Testis (tissue), 3 donors: ENCODE results near the gene TFF1. TPM values are rescaled to one million over a fixed set of nuclear protein-coding genes. Genes with fewer than 3 reads are reported as not detected.

Source experiments
- DNase-seq: peaks from one replicate; pipeline ENCODE4 v3.0.0-alpha.2; 2019
- H3K27ac ChIP-seq, 2 donors: fragments of 200-600 bp; sonication (generic); one replicate each; pipeline ENCODE4 v1.5.1; 2019
- H3K27me3 ChIP-seq: fragments of 200-600 bp; sonication (generic); one replicate; pipeline ENCODE4 v1.5.1; 2019
- H3K36me3 ChIP-seq: fragments of 200-600 bp; sonication (generic); one replicate; pipeline ENCODE4 v1.5.1; 2017; ENCODE audit warnings: low read depth; ENCODE audit errors: missing control alignments
- H3K4me1 ChIP-seq: fragments of 200-600 bp; sonication (generic); one replicate; pipeline ENCODE4 v1.5.1; 2019
- H3K4me3 ChIP-seq, 2 donors: fragments of 200-600 bp; sonication (generic); one replicate each; pipeline ENCODE4 v1.5.1; 2017 to 2019
- H3K9me3 ChIP-seq: fragments of 200-600 bp; sonication (generic); one replicate; pipeline ENCODE4 v1.5.1; 2017
- POLR2A ChIP-seq: fragments of 450-650 bp; IDR thresholded peaks from one replicate; pipeline ENCODE4 v1.6.1; 2017; ENCODE audit warnings: antibody characterized with exemption, mild to moderate bottlenecking, moderate library complexity
- WGBS, 2 donors: methylation state at CpG; one replicate each; pipeline ENCODE4 v1.1.5; 2018; 5-methylcytosine and 5-hydroxymethylcytosine counted together
- intact Hi-C: fragments of 100-400 bp; cut with DNase I; formaldehyde crosslinking; loops from one replicate; pipeline ENCODE4 v1.15.1; 2023; ENCODE audit warnings: low total_unique reads
- polyA plus RNA-seq: library from polyadenylated mRNA; stranded (reverse); fragments of 350-450 nt; fragmentation: Illumina TruSeq; extraction: RNeasy Lipid Tissue Mini Kit (QIAGEN cat#74804); gene quantifications from one replicate; pipeline ENCODE4 v1.2.3, GENCODE V29; 2014; ENCODE audit warnings: low read depth, low replicate concordance; ENCODE audit not compliant: insufficient read depth
- total RNA-seq, 2 donors: library from RNA; depleted of rRNA; stranded (reverse); fragments of >200 nt; gene quantifications; one replicate each; pipeline ENCODE4 v1.2.3, GENCODE V29; 2016
- TF ChIP-seq, protein P1 (sequence below), 3 experiments: fragments of 450-650 bp in 2 of 3; fragments of 200-600 bp in 1 of 3; sonication (generic) in 1 of 3; IDR thresholded peaks; one replicate each; pipeline ENCODE4 v1.5.1; 2016 to 2019; ENCODE audit warnings: antibody characterized with exemption in 3 of 3, mild to moderate bottlenecking in 2 of 3, moderate library complexity in 1 of 3

Gene TFF1
- total and polyA plus RNA-seq, 3 donors from 2014 or later: not detected

DNA sequence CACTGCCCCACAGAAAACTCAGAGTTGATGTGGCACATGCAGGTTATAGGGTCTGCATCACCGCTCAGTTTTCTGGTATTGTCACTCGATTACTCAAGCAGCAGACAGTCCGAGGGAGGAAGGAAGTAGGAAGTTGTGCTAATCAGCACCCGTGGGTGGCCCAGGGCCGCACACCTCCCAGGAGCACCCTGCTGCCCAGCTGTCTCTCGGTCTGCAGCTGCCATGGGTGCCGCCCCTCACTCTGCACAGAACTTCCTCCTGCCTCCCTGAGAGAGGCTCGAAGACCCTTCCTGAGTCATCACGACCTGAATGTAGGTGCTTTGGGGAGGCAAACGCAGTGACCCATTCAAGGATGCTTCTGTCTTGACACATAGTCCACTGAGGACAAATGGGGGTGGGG, 47.0 kb downstream of the TFF1 start:
- H3K36me3 ChIP-seq: no peaks in the 10 kb centered on the region
- H3K4me1 ChIP-seq: no peaks in the 10 kb centered on the region
- H3K27me3 ChIP-seq: no peaks in the 10 kb centered on the region
- no peaks in the 10 kb centered on the region for H3K9me3 ChIP-seq
- no peak for DNase-seq
- WGBS, 2 donors: 71 to 73% methylated on average over 6 to 10 of the region's 10 CpGs
- intact Hi-C loops: no loop called here
- TF ChIP-seq, protein P1, sequence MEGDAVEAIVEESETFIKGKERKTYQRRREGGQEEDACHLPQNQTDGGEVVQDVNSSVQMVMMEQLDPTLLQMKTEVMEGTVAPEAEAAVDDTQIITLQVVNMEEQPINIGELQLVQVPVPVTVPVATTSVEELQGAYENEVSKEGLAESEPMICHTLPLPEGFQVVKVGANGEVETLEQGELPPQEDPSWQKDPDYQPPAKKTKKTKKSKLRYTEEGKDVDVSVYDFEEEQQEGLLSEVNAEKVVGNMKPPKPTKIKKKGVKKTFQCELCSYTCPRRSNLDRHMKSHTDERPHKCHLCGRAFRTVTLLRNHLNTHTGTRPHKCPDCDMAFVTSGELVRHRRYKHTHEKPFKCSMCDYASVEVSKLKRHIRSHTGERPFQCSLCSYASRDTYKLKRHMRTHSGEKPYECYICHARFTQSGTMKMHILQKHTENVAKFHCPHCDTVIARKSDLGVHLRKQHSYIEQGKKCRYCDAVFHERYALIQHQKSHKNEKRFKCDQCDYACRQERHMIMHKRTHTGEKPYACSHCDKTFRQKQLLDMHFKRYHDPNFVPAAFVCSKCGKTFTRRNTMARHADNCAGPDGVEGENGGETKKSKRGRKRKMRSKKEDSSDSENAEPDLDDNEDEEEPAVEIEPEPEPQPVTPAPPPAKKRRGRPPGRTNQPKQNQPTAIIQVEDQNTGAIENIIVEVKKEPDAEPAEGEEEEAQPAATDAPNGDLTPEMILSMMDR (IDR thresholded peaks at IDR 0.05): no peak
- TF ChIP-seq POLR2A: no peak
- no peak overlapping the region for H3K4me3 ChIP-seq
- H3K27ac ChIP-seq: no peak overlapping the region

DNA sequence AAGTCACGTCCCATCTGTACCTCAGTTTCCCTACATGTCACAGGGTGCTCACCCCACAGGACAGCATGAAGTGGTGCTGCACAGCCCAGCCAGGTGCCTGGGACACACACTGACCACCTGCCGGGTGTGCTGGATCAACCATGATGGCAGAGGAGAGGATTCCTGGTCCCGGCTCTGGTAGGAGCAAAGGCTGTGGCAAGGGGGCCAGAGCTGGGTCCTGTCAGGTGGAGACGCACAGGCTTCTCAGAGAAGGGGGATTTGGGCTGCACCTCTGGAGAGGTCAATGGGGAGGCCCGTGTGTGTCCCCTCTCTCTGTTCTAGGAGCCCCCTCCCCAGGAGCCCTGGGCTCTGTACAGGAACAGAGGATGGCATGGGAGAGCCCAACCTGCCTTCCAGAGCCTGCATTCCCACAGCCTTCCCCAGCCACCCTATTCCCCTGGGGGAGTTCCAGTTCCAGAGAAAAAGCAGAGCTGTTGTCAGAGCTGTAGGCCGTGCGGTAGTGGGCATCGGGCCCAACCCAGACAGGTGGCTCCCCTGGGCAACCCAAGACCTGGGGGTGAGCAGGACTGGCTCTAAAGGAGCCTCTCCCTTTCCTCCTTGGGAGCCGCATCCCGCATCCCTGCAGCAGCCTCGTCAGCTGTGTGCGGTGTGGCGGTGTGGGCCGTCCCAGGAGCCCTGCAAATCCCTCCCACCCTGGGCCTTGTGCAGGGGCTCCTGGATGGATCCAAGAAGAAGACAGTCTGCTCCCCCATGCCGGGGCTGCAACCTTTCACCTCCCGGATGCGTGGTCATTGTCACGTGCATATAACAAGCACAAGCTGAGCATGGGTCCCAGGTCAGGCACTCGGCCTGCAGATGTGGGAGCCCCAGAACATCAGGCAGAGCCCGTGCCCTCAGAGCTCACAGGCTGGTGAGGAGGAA, 48.2 kb downstream of the TFF1 start:
- no peak for DNase-seq
- intact Hi-C loops: no loop called here
- Histone ChIP-seq H3K27ac (no peak overlapping the region), H3K4me1 (peaks cover 8% of the 10 kb centered on the region), H3K4me3 (no peak overlapping the region), H3K9me3 (no peaks in the 10 kb centered on the region), H3K27me3 (no peaks in the 10 kb centered on the region), H3K36me3 (no peaks in the 10 kb centered on the region)
- TF ChIP-seq, protein P1 (IDR thresholded peaks at IDR 0.05): no peak
- no peak for TF ChIP-seq POLR2A
- 86 to 89% methylated on average over 8 to 20 of the region's 20 CpGs for WGBS, 2 donors

DNA sequence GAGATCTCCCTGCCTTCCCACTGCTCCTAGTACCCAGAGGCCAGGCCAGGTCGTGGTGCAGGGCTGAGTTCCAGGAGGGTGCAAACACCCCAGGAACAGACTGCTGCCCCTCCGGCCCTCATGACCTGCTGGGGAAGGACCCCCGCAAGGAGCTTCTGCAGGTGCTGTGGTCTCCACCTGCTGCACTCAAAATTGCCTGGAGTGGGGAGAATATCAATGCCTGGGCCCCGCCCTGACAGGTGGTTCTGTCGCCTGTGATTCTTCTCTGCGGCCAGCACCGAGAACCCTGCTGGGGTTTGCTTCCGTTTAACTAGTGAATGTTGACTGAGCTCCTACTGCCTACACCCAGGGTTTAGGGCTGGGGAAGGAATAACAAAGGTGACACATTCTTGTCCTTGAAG, 49.0 kb downstream of the TFF1 start:
- 78 to 91% methylated on average over 7 to 8 of the region's 8 CpGs for WGBS, 2 donors
- TF ChIP-seq, protein P1 (IDR thresholded peaks at IDR 0.05): no peak
- no peak for TF ChIP-seq POLR2A
- Histone ChIP-seq H3K27me3 (no peaks in the 10 kb centered on the region), H3K9me3 (no peaks in the 10 kb centered on the region), H3K4me1 (peaks cover 15% of the 10 kb centered on the region), H3K36me3 (no peaks in the 10 kb centered on the region), H3K4me3 (no peak overlapping the region), H3K27ac (no peak overlapping the region)
- intact Hi-C loops: no loop called here
- no peak for DNase-seq

DNA sequence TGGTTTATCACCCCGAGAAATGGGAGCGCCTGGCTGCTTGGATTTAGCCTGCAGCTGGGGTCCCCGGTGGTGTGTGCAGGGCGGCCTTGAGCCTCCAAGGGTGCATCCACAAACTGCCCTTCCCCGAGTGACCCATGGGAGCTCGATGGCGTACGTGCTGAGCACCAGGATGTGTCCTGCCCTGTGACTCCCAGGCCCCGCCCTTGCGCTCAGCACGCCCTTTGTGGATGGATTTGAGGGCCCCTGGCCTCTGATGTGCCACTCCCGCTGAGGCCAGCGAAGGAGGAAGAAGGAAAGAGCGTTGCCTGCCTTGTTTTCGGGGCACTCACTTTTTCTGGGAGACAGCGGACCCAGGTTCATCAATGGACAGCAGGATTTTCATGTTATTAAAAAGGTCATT, 49.4 kb downstream of the TFF1 start:
- Histone ChIP-seq H3K27ac (no peak overlapping the region), H3K4me1 (peaks cover 20% of the 10 kb centered on the region), H3K9me3 (no peaks in the 10 kb centered on the region), H3K4me3 (no peak overlapping the region), H3K27me3 (no peaks in the 10 kb centered on the region), H3K36me3 (no peaks in the 10 kb centered on the region)
- DNase-seq: no peak
- intact Hi-C loops: no loop called here
- WGBS, 2 donors: 85 to 97% methylated on average over 15 to 16 of the region's 16 CpGs
- TF ChIP-seq POLR2A: no peak

DNA sequence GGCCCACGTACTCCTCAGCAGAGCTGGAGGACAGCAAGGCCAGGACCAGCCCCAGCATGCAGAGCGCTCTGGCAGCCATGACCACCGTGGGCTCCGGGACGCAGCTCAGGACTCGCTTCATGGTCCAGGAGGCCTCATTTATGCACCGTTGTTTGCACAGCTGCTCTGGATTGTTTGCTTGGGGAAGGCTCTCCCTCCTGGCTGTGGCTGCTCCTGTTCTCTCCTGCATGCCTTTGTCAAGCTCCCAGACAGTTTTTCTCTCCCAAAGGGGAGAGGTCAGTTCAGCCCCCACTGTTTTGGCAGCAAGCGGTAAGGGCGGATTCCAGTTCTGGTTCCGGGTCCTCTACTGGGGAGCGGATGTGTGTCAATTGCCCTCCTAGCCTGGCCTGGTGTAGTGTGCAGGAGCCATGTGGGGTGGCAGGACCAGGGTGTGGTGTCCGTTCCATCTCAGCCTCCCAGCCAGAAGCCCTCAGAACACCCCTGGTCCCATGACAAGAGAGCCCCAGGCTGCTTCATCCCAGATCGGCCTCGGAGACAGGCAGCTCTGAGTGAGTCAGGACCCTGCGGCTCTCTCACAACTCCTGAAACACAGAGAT, 50.9 kb downstream of the TFF1 start, which contains the start of gene TFF3:
Gene TFF3 (minus strand): TSS at position 114 of the 596 bp plus-strand sequence. CDS start 35 bp downstream, at position 79.
- DNase-seq: no peak
- no peak within 1 kb of the TSS for H3K27ac ChIP-seq

More for the DNA sequence above, 50.9 kb downstream of the TFF1 start, which contains the start of gene TFF3:
- no peak within 1 kb of the TSS for H3K4me3 ChIP-seq
- no peaks in the 10 kb centered on the region for H3K27me3 ChIP-seq
- H3K36me3 ChIP-seq: no peaks in the 10 kb centered on the region
- TF ChIP-seq, protein P1 (IDR thresholded peaks at IDR 0.05): no peak
- no peak for TF ChIP-seq POLR2A
- intact Hi-C loops: no loop called here
- peaks cover 24% of the 10 kb centered on the region for H3K4me1 ChIP-seq
- 69 to 74% methylated on average over 12 to 15 of the region's 15 CpGs for WGBS, 2 donors
- H3K9me3 ChIP-seq: no peaks in the 10 kb centered on the region
